CD14-positive monocyte (primary cell): ENCODE data around the gene VPS52. TPM values are rescaled to one million over a fixed set of nuclear protein-coding genes. Genes with fewer than 3 reads are reported as not detected.

Source experiments
- DNase-seq, 3 donors: peaks; one replicate each; pipeline ENCODE4 v3.0.0-alpha.2; 2011 to 2022
- H2AFZ ChIP-seq: 2 replicates; pipeline ENCODE4 v1.6.0; 2012; ENCODE audit warnings: mild to moderate bottlenecking, low read depth, low read length, inconsistent platforms; ENCODE audit not compliant: insufficient read depth, poor library complexity, severe bottlenecking
- H3K27ac ChIP-seq, 2 donors: 1 replicate in 1 of 2; 2 replicates in 1 of 2; pipeline ENCODE4 v1.5.1; 2012 to 2013; ENCODE audit warnings: low read length in 2 of 2, control low read depth in 1 of 2, inconsistent platforms in 1 of 2, low read depth in 1 of 2, mild to moderate bottlenecking in 1 of 2
- H3K27me3 ChIP-seq, 2 donors: one replicate each; pipeline versions ENCODE4 v1.6.0 to v1.6.1; 2011 to 2013; ENCODE audit warnings: low read length in 2 of 2; ENCODE audit not compliant: control insufficient read depth in 2 of 2, insufficient read depth in 2 of 2
- H3K36me3 ChIP-seq, 2 donors: replicated peaks in 1 of 2; 1 replicate in 1 of 2; 2 replicates in 1 of 2; pipeline versions ENCODE4 v1.5.1 to v1.6.1; 2012 to 2013; ENCODE audit warnings: low read length in 2 of 2, control low read depth in 1 of 2, inconsistent platforms in 1 of 2, mild to moderate bottlenecking in 1 of 2; ENCODE audit not compliant: insufficient read depth in 2 of 2, control insufficient read depth in 1 of 2
- H3K4me1 ChIP-seq, 2 donors: 1 replicate in 1 of 2; 2 replicates in 1 of 2; pipeline versions ENCODE4 v1.5.1 to v1.6.1; 2012 to 2013; ENCODE audit warnings: low read length in 2 of 2, control low read depth in 1 of 2, inconsistent platforms in 1 of 2, mild to moderate bottlenecking in 1 of 2, moderate library complexity in 1 of 2; ENCODE audit not compliant: insufficient read depth in 2 of 2, control insufficient read depth in 1 of 2
- H3K4me2 ChIP-seq: replicated peaks from 2 replicates; pipeline ENCODE3; 2012; ENCODE audit warnings: low read length, moderate library complexity, mild to moderate bottlenecking; ENCODE audit not compliant: poor library complexity, severe bottlenecking; ENCODE audit errors: extremely low read depth
- H3K4me3 ChIP-seq, 3 experiments: fragments of 200-600 bp in 1 of 3; sonication (generic) in 1 of 3; replicated peaks in 1 of 3; 1 replicate in 2 of 3; 2 replicates in 1 of 3; pipeline ENCODE4 v1.5.1; 2011 to 2013; ENCODE audit warnings: low read length in 3 of 3, mild to moderate bottlenecking in 3 of 3, control low read depth in 2 of 3, low read depth in 2 of 3, inconsistent platforms in 1 of 3, moderate library complexity in 1 of 3
- H3K79me2 ChIP-seq: 2 replicates; pipeline ENCODE4 v1.6.0; 2012; ENCODE audit warnings: mild to moderate bottlenecking, control low read depth, inconsistent platforms, low read length, moderate library complexity; ENCODE audit not compliant: insufficient read depth
- H3K9ac ChIP-seq: 2 replicates; pipeline ENCODE4 v1.6.0; 2017; ENCODE audit warnings: low read length, mild to moderate bottlenecking; ENCODE audit not compliant: insufficient read depth, poor library complexity, severe bottlenecking
- H3K9me3 ChIP-seq, 2 donors: replicated peaks in 1 of 2; 1 replicate in 1 of 2; 2 replicates in 1 of 2; pipeline versions ENCODE4 v1.5.1 to v1.6.1; 2012 to 2013; ENCODE audit warnings: low read length in 2 of 2, control low read depth in 1 of 2; ENCODE audit not compliant: control insufficient read depth in 1 of 2, insufficient read depth in 1 of 2
- H4K20me1 ChIP-seq: 2 replicates; pipeline ENCODE4 v1.6.0; 2012; ENCODE audit warnings: mild to moderate bottlenecking, low read length, control low read depth, moderate library complexity; ENCODE audit not compliant: insufficient read depth
- H3K27ac Mint-ChIP-seq, 7 donors: one replicate each; pipeline ENCODE4 v1.8.0; 2020; ENCODE audit warnings: mild to moderate bottlenecking in 7 of 7, mixed read lengths in 7 of 7, moderate library complexity in 6 of 7, inconsistent platforms in 2 of 7
- H3K27me3 Mint-ChIP-seq, 3 donors: one replicate each; pipeline ENCODE4 v1.8.0; 2021 to 2022; ENCODE audit warnings: low read depth in 3 of 3, mild to moderate bottlenecking in 3 of 3, mixed read lengths in 3 of 3, moderate library complexity in 3 of 3, inconsistent platforms in 1 of 3
- H3K36me3 Mint-ChIP-seq, 2 donors: one replicate each; pipeline ENCODE4 v1.8.0; 2020; ENCODE audit warnings: mixed read lengths in 2 of 2, inconsistent platforms in 1 of 2, mild to moderate bottlenecking in 1 of 2
- H3K4me1 Mint-ChIP-seq: one replicate; pipeline ENCODE4 v1.8.0; 2020; ENCODE audit warnings: mild to moderate bottlenecking, mixed read lengths
- H3K4me3 Mint-ChIP-seq, 2 donors: one replicate each; pipeline ENCODE4 v1.8.0; 2020; ENCODE audit warnings: mild to moderate bottlenecking in 2 of 2, mixed read lengths in 2 of 2, moderate library complexity in 1 of 2
- H3K9me3 Mint-ChIP-seq, 7 donors: one replicate each; pipeline ENCODE4 v1.8.0; 2020 to 2022; ENCODE audit warnings: mixed read lengths in 7 of 7, mild to moderate bottlenecking in 6 of 7, moderate library complexity in 6 of 7, inconsistent platforms in 2 of 7
- CTCF ChIP-seq: fragments of 200-600 bp; IDR thresholded peaks from one replicate; pipeline ENCODE4 v1.8.0; 2022; ENCODE audit warnings: antibody characterized with exemption, mild to moderate bottlenecking
- WGBS: methylation state at CpG from one replicate; pipeline ENCODE4 v1.1.5; 2013; ENCODE audit warnings: missing lambda C conversion rate; ENCODE audit not compliant: insufficient coverage; 5-methylcytosine and 5-hydroxymethylcytosine counted together
- intact Hi-C, 2 donors: fragments of 100-400 bp; cut with micrococcal nuclease; formaldehyde crosslinking; loops; one replicate each; pipeline versions ENCODE4 v1.15.0 to v1.15.1; 2023
- polyA plus RNA-seq, 3 donors: library from polyadenylated mRNA; depleted of rRNA in 1 of 3; unstranded in 2 of 3; stranded (reverse) in 1 of 3; fragments of 300-500 nt in 2 of 3; fragments of >200 nt in 1 of 3; fragmentation: Illumina TruSeq in 2 of 3; gene quantifications; 1 replicate in 2 of 3; 2 replicates in 1 of 3; pipeline ENCODE4 v1.2.3, GENCODE V29; 2012 to 2021

The VPS52 gene
- polyA plus RNA-seq, 3 donors = 11.0 to 150 (median 14.5) TPM

GRCh38 chr6:33290459-33290858, 18.8 kb upstream of the VPS52 start:
- Mint-ChIP-seq H3K27me3 (no peaks in the 10 kb centered on the region), H3K36me3 (peaks cover 61 to 64% of the 10 kb centered on the region in 2 donors), H3K4me3 (peak overlapping the region; percentile 99 to 100), H3K27ac (peak overlapping the region in 2 of 7 donors; percentile 32 to 94), H3K4me1 (peaks cover 33% of the 10 kb centered on the region), H3K9me3 (no peaks in the 10 kb centered on the region)
- no peak for TF ChIP-seq CTCF
- peak overlapping the region; percentile 68 for H3K9ac ChIP-seq
- no peaks in the 10 kb centered on the region for H3K9me3 ChIP-seq
- intact Hi-C loops = loop anchor here in 1 of 2 donors (10.0 kb wide), 1 partner anchor 104 kb away; the partner anchor contains the start of gene KIFC1
- H3K27me3 ChIP-seq = no peaks in the 10 kb centered on the region
- H2AFZ ChIP-seq = no peak overlapping the region
- WGBS = 89% methylated on average over 2 of the region's 7 CpGs
- H3K36me3 ChIP-seq = peaks cover 52 to 70% of the 10 kb centered on the region in 2 donors
- peak overlapping the region in 1 of 2 donors; percentile 75 for H3K27ac ChIP-seq
- peaks cover 19 to 23% of the 10 kb centered on the region in 2 donors for H3K4me1 ChIP-seq
- peaks cover 55% of the 10 kb centered on the region for H3K79me2 ChIP-seq
- H3K4me3 ChIP-seq = peak overlapping the region in 1 of 3 experiments; percentile 99
- H4K20me1 ChIP-seq = peaks cover 55% of the 10 kb centered on the region
- H3K4me2 ChIP-seq = peak overlapping the region; percentile 90
- DNase-seq = no peak

GRCh38 chr6:33289784-33290315, 18.2 kb upstream of the VPS52 start:
- peak overlapping the region; percentile 68 for H3K9ac ChIP-seq
- H3K4me3 Mint-ChIP-seq = peak overlapping the region; percentile 99 to 100

More at GRCh38 chr6:33289784-33290315, 18.2 kb upstream of the VPS52 start:
- H3K27ac Mint-ChIP-seq = peak overlapping the region; percentile 89 to 96 (median 94)
- H3K27me3 ChIP-seq = no peaks in the 10 kb centered on the region
- H3K4me3 ChIP-seq = peak overlapping the region; percentile 81 to 99 (median 82)
- H3K36me3 Mint-ChIP-seq = peaks cover 58 to 59% of the 10 kb centered on the region in 2 donors
- H3K9me3 ChIP-seq = no peaks in the 10 kb centered on the region
- peak in 1 of 3 donors; percentile 28 for DNase-seq
- peak overlapping the region; percentile 91 for H2AFZ ChIP-seq
- TF ChIP-seq CTCF = no peak
- WGBS = 0% methylated on average over 4 of the region's 14 CpGs
- H3K4me1 Mint-ChIP-seq = peaks cover 33% of the 10 kb centered on the region
- H3K36me3 ChIP-seq = peaks cover 49 to 70% of the 10 kb centered on the region in 2 donors
- no peaks in the 10 kb centered on the region for H3K9me3 Mint-ChIP-seq
- intact Hi-C loops = loop anchor here in 1 of 2 donors (2.0 to 10.0 kb wide), 2 partner anchors 17 to 105 kb away; partner anchors contain the start of genes KIFC1 and RPS18
- no peaks in the 10 kb centered on the region for H3K27me3 Mint-ChIP-seq
- peaks cover 19 to 23% of the 10 kb centered on the region in 2 donors for H3K4me1 ChIP-seq
- peaks cover 49% of the 10 kb centered on the region for H4K20me1 ChIP-seq
- H3K4me2 ChIP-seq = peak overlapping the region; percentile 90
- peaks cover 51% of the 10 kb centered on the region for H3K79me2 ChIP-seq
- peak overlapping the region in 1 of 2 donors; percentile 75 for H3K27ac ChIP-seq
